ENCODE data around the gene TDRD9.

TDRD9 gene

GRCh38 chr14:103941973-103942736 is 13.9 kb downstream of the TDRD9 start, which contains the start of gene RD3L:
TSS of gene RD3L (minus strand) at chr14:103942529. CDS start at chr14:103941695, 834 bp downstream.
- no peak for DNase-seq (ENCODE audit: low spot score)
- TF ChIP-seq CTCF (IDR thresholded peaks at IDR 0.05): no peak
- no peak within 1 kb of the TSS for H3K27ac ChIP-seq
- no peak within 1 kb of the TSS for H3K4me3 ChIP-seq

GRCh38 chr14:103943673-103944072 is 15.4 kb downstream of the TDRD9 start:
- no peak for DNase-seq (ENCODE audit: low spot score)
- Histone ChIP-seq H3K4me3 (no peak overlapping the region), H3K27ac (no peak overlapping the region)
- TF ChIP-seq CTCF (IDR thresholded peaks at IDR 0.05): no peak

GRCh38 chr14:103946975-103947374 is 18.7 kb downstream of the TDRD9 start:
- no peak for TF ChIP-seq CTCF (IDR thresholded peaks at IDR 0.05)
- Histone ChIP-seq H3K27ac (no peak overlapping the region), H3K4me3 (no peak overlapping the region)
- no peak for DNase-seq (ENCODE audit: low spot score)

- no peak for DNase-seq (ENCODE audit: low spot score)
- Histone ChIP-seq H3K4me3 (no peak overlapping the region), H3K27ac (no peak overlapping the region)
- no peak for TF ChIP-seq CTCF (IDR thresholded peaks at IDR 0.05)
These were observed 20.2 kb downstream of the TDRD9 start for GRCh38 chr14:103948442-103948841.

- no peak overlapping the region for H3K4me3 ChIP-seq
- H3K27ac ChIP-seq: no peak overlapping the region
- no peak for DNase-seq (ENCODE audit: low spot score)
- no peak for TF ChIP-seq CTCF (IDR thresholded peaks at IDR 0.05)
These were observed 21.0 kb downstream of the TDRD9 start for GRCh38 chr14:103949131-103949790.

GRCh38 chr14:103960457-103961055 is 32.3 kb downstream of the TDRD9 start:
- H3K4me3 ChIP-seq: no peak overlapping the region
- no peak overlapping the region for H3K27ac ChIP-seq
- no peak for DNase-seq (ENCODE audit: low spot score)
- TF ChIP-seq CTCF (IDR thresholded peaks at IDR 0.05): no peak
